IMR-90 (cell line): Measurements from ENCODE around the gene GIMAP8. TPM values are rescaled to one million over a fixed set of nuclear protein-coding genes. Genes with fewer than 3 reads are reported as not detected.

Experiments used
- ATAC-seq: fragments of 200-7000 bp; cut with Tn5 transposase; 2 replicates; pipeline ENCODE4 v1.9.1; 2020; ENCODE audit warnings: low read depth, mild to moderate bottlenecking, moderate library complexity
- BruUV-seq: library from RNA; stranded (reverse); fragments of 400-500 nt; replicated peaks from 2 replicates; lab custom pipeline; 2021; lab: Mats Ljungman, UMichigan
- CTCF ChIA-PET: fragments of 300-600 bp; formaldehyde crosslinking; extraction: SDS; loops from one replicate; lab custom pipeline; 2021; ENCODE audit warnings: antibody characterized with exemption; lab: Yijun Ruan, JAX
- POLR2A ChIA-PET: fragments of 300-600 bp; sonication (Branson Sonifier 250); formaldehyde crosslinking; loops from one replicate; lab custom pipeline; 2022; ENCODE audit warnings: antibody characterized with exemption; ENCODE audit not compliant: unreplicated experiment; lab: Charles Lee
- DNase-seq: peaks from one replicate; pipeline ENCODE4 v3.0.0; 2013
- H2AFZ ChIP-seq: replicated peaks from 2 replicates; pipeline ENCODE3; 2013; ENCODE audit warnings: low read length, mild to moderate bottlenecking; ENCODE audit not compliant: poor library complexity
- H2AK5ac ChIP-seq: 2 replicates; pipeline ENCODE4 v1.6.1; 2013; ENCODE audit warnings: low read depth, low read length, inconsistent platforms
- H2AK9ac ChIP-seq: replicated peaks from 2 replicates; pipeline ENCODE3; 2013; ENCODE audit warnings: mild to moderate bottlenecking, low read depth, low read length, moderate library complexity; ENCODE audit not compliant: poor library complexity
- H2BK120ac ChIP-seq: 2 replicates; pipeline ENCODE4 v1.6.1; 2013; ENCODE audit warnings: low read depth, low read length, inconsistent platforms
- H2BK15ac ChIP-seq: 3 replicates; pipeline ENCODE4 v1.6.1; 2013; ENCODE audit warnings: low read depth, low read length, inconsistent platforms
- H2BK20ac ChIP-seq: 2 replicates; pipeline ENCODE4 v1.6.1; 2013; ENCODE audit warnings: low read depth, mild to moderate bottlenecking, inconsistent platforms, low read length, moderate library complexity
- H2BK5ac ChIP-seq: 2 replicates; pipeline ENCODE4 v1.6.1; 2013; ENCODE audit warnings: mild to moderate bottlenecking, low read depth, low read length, inconsistent platforms; ENCODE audit not compliant: poor library complexity, severe bottlenecking
- H3K14ac ChIP-seq: replicated peaks from 2 replicates; pipeline ENCODE4 v1.6.1; 2013; ENCODE audit warnings: low read depth, low read length, inconsistent platforms
- H3K18ac ChIP-seq: 2 replicates; pipeline ENCODE4 v1.6.1; 2013; ENCODE audit warnings: low read depth, low read length, control low read depth
- H3K23ac ChIP-seq: 2 replicates; pipeline ENCODE4 v1.6.1; 2013; ENCODE audit warnings: low read depth, low read length, inconsistent platforms
- H3K27ac ChIP-seq: 2 replicates; pipeline ENCODE4 v1.5.1; 2013; ENCODE audit warnings: mild to moderate bottlenecking, control low read depth, low read length; ENCODE audit not compliant: insufficient read depth
- H3K27me3 ChIP-seq: 2 replicates; pipeline ENCODE4 v1.6.1; 2013; ENCODE audit warnings: low read length; ENCODE audit not compliant: control insufficient read depth, insufficient read depth
- H3K36me3 ChIP-seq: 2 replicates; pipeline ENCODE4 v1.6.1; 2013; ENCODE audit warnings: low read length, mixed read lengths; ENCODE audit not compliant: control insufficient read depth, insufficient read depth
- H3K4ac ChIP-seq: 2 replicates; pipeline ENCODE4 v1.6.1; 2013; ENCODE audit warnings: low read depth, low read length, inconsistent platforms
- H3K4me1 ChIP-seq: 2 replicates; pipeline ENCODE4 v1.6.1; 2013; ENCODE audit warnings: low read length, mixed read lengths; ENCODE audit not compliant: control insufficient read depth, insufficient read depth
- H3K4me2 ChIP-seq: 2 replicates; pipeline ENCODE4 v1.6.1; 2013; ENCODE audit warnings: low read depth, mild to moderate bottlenecking, control low read depth, low read length, moderate library complexity
- H3K4me3 ChIP-seq: 2 replicates; pipeline ENCODE4 v1.5.1; 2013; ENCODE audit warnings: low read depth, mild to moderate bottlenecking, control low read depth, low read length, moderate library complexity; ENCODE audit not compliant: insufficient read depth
- H3K56ac ChIP-seq: 2 replicates; pipeline ENCODE4 v1.6.1; 2013; ENCODE audit warnings: low read length, inconsistent platforms; ENCODE audit not compliant: insufficient read depth; ENCODE audit errors: extremely low read depth
- H3K79me1 ChIP-seq, 2 experiments: 2 replicates each; pipeline ENCODE4 v1.6.1; 2013; ENCODE audit warnings: low read length in 2 of 2, inconsistent platforms in 1 of 2, low read depth in 1 of 2
- H3K9ac ChIP-seq: 2 replicates; pipeline ENCODE4 v1.6.1; 2013; ENCODE audit warnings: low read depth, low read length, control low read depth
- H3K9me1 ChIP-seq: 2 replicates; pipeline ENCODE4 v1.6.1; 2013; ENCODE audit warnings: low read length, inconsistent platforms; ENCODE audit not compliant: insufficient read depth
- H3K9me3 ChIP-seq: 2 replicates; pipeline ENCODE4 v1.6.1; 2013; ENCODE audit warnings: low read length; ENCODE audit not compliant: control insufficient read depth, insufficient read depth
- H4K20me1 ChIP-seq: 2 replicates; pipeline ENCODE4 v1.6.1; 2013; ENCODE audit warnings: low read length, inconsistent platforms; ENCODE audit not compliant: insufficient read depth
- H4K5ac ChIP-seq: 2 replicates; pipeline ENCODE4 v1.6.1; 2013; ENCODE audit warnings: mild to moderate bottlenecking, low read depth, low read length, control low read depth
- H4K8ac ChIP-seq, 2 experiments: 2 replicates each; pipeline ENCODE4 v1.6.1; 2013; ENCODE audit warnings: low read depth in 2 of 2, low read length in 2 of 2, control low read depth in 1 of 2, inconsistent platforms in 1 of 2
- H4K91ac ChIP-seq: 2 replicates; pipeline ENCODE4 v1.6.1; 2013; ENCODE audit warnings: low read depth, low read length, inconsistent platforms; ENCODE audit not compliant: insufficient read depth
- BHLHE40 ChIP-seq: fragments of 150-350 bp; IDR thresholded peaks from 2 replicates; pipeline ENCODE4 v1.6.1; 2016; ENCODE audit warnings: mild to moderate bottlenecking, low read depth, low read length
- CEBPB ChIP-seq: IDR thresholded peaks from 2 replicates; pipeline ENCODE4 v1.6.1; 2012; ENCODE audit warnings: low read depth, low read length, improper control_type of control experiment
- CHD1 ChIP-seq: IDR thresholded peaks from 2 replicates; pipeline ENCODE4 v1.6.1; 2012; ENCODE audit warnings: low read depth, low read length, improper control_type of control experiment
- FOS ChIP-seq: fragments of 150-350 bp; IDR thresholded peaks from 2 replicates; pipeline ENCODE4 v1.6.1; 2016; ENCODE audit warnings: low read depth, low read length
- MAFK ChIP-seq: IDR thresholded peaks from 2 replicates; pipeline ENCODE4 v1.6.1; 2012; ENCODE audit warnings: low read depth, low read length, improper control_type of control experiment
- MAZ ChIP-seq: IDR thresholded peaks from 2 replicates; pipeline ENCODE4 v1.6.1; 2012; ENCODE audit warnings: low read depth, mild to moderate bottlenecking, low read length, improper control_type of control experiment, moderate library complexity, borderline replicate concordance
- NFE2L2 ChIP-seq: fragments of 150-350 bp; IDR thresholded peaks from 2 replicates; pipeline ENCODE4 v1.6.1; 2016; ENCODE audit warnings: low read depth, mild to moderate bottlenecking, low read length
- POLR2A ChIP-seq: IDR thresholded peaks from 2 replicates; pipeline ENCODE4 v1.6.1; 2012; ENCODE audit warnings: mild to moderate bottlenecking, low read depth, low read length
- RAD21 ChIP-seq: IDR thresholded peaks from 2 replicates; pipeline ENCODE4 v1.6.1; 2012; ENCODE audit warnings: low read length, improper control_type of control experiment
- RCOR1 ChIP-seq: IDR thresholded peaks from 2 replicates; pipeline ENCODE4 v1.6.1; 2012; ENCODE audit warnings: mild to moderate bottlenecking, low read length, improper control_type of control experiment; ENCODE audit not compliant: insufficient replicate concordance
- RFX5 ChIP-seq: IDR thresholded peaks from 2 replicates; pipeline ENCODE4 v1.8.0; 2012; ENCODE audit warnings: low read depth, mild to moderate bottlenecking, low read length, moderate library complexity
- SMC3 ChIP-seq: fragments of 150-350 bp; IDR thresholded peaks from 2 replicates; pipeline ENCODE4 v1.6.1; 2016; ENCODE audit warnings: low read depth, mild to moderate bottlenecking, antibody characterized with exemption, low read length, moderate library complexity
- WGBS, 2 experiments: methylation state at CpG; one replicate each; pipeline versions ENCODE4 v1.1.5 to v1.1.7; 2013; ENCODE audit warnings: missing lambda C conversion rate in 2 of 2; ENCODE audit not compliant: insufficient read length in 1 of 2; ENCODE audit errors: extremely low coverage in 2 of 2; 5-methylcytosine and 5-hydroxymethylcytosine counted together
- dilution Hi-C: fragments of 300-500 bp; cut with HindIII; formaldehyde crosslinking; loops from one replicate; pipeline ENCODE4 v1.14.3; 2018; ENCODE audit warnings: low sequenced_read_pairs; ENCODE audit not compliant: unreplicated experiment
- in situ Hi-C: fragments of 300-500 bp; cut with MboI; formaldehyde crosslinking; loops from 3 replicates; pipeline ENCODE4 v1.14.3; 2019; ENCODE audit warnings: low sequenced_read_pairs, inconsistent platforms, mixed read lengths
- intact Hi-C: fragments of 100-400 bp; cut with micrococcal nuclease; formaldehyde crosslinking; loops from 2 replicates; pipeline ENCODE4 v1.10.0; 2022
- polyA plus RNA-seq, 3 experiments: library from polyadenylated mRNA; depleted of rRNA; stranded (reverse); fragments of >200 nt; gene quantifications; 2 replicates each; pipeline ENCODE4 v1.2.3, GENCODE V29; 2012; ENCODE audit warnings: low replicate concordance in 1 of 3
- total RNA-seq: library from RNA; depleted of rRNA; stranded (reverse); fragments of >200 nt; gene quantifications from 2 replicates; pipeline ENCODE4 v1.2.3, GENCODE V29; 2012
- TF ChIP-seq, protein P1 (sequence below): fragments of 150-350 bp; IDR thresholded peaks from 2 replicates; pipeline ENCODE4 v1.6.1; 2017; ENCODE audit warnings: mild to moderate bottlenecking, antibody characterized with exemption, low read length, low read depth
- TF ChIP-seq, protein P2 (sequence below): conservative IDR thresholded peaks from 2 replicates; pipeline ENCODE4 v1.5.1; 2012; ENCODE audit warnings: mild to moderate bottlenecking, low read depth, low read length, improper control_type of control experiment

Gene GIMAP8
- total and polyA plus RNA-seq, 2 of the 4 experiments (the other 2 are of a cell fraction), result not detected

DNA sequence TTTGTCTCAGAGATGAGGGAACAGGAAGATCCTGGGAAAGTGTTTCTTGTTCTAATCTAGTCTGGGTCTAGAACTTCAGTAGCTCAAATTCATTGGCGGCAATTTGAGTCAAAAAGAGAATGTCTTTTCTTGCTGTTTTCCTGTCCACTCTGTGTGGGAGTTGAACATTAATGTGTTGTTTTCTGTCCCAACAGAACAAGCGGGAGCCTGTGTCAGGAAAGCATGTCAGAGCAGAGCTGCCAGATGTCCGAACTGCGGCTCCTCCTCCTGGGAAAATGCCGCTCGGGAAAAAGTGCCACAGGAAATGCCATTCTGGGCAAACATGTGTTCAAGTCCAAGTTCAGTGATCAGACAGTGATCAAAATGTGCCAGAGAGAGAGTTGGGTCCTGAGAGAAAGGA is 16.0 kb downstream of the GIMAP8 start:
- Histone ChIP-seq H2BK120ac (no peak overlapping the region), H2AK5ac (no peak overlapping the region), H3K4me2 (no peak overlapping the region), H3K4me3 (no peak overlapping the region), H3K4ac (no peak overlapping the region), H2BK20ac (no peak overlapping the region), H3K9me1 (no peaks in the 10 kb centered on the region), H3K9ac (no peak overlapping the region), H4K8ac (no peak overlapping the region), H4K20me1 (no peaks in the 10 kb centered on the region), H3K27ac (no peak overlapping the region), H4K91ac (no peak overlapping the region), H3K18ac (no peak overlapping the region), H3K14ac (no peak overlapping the region), H2BK15ac (no peak overlapping the region), H2AK9ac (no peak overlapping the region), H3K4me1 (no peaks in the 10 kb centered on the region), H3K23ac (no peak overlapping the region), H2AFZ (no peak overlapping the region), H3K9me3 (no peaks in the 10 kb centered on the region), H3K36me3 (no peaks in the 10 kb centered on the region), H3K27me3 (no peaks in the 10 kb centered on the region), H4K5ac (no peak overlapping the region), H2BK5ac (no peak overlapping the region), H3K79me1 (no peaks in the 10 kb centered on the region), H3K56ac (no peak overlapping the region)
- dilution Hi-C loops, result no loop called here
- BruUV-seq, result no TSS peak
- WGBS, 2 experiments, result 80% methylated on average over 2 of the region's 6 CpGs; no CpG with 5 or more reads in 1 of the 2 experiments
- POLR2A ChIA-PET, result no interaction called here
- ATAC-seq, result no peak
- TF ChIP-seq, protein P1, sequence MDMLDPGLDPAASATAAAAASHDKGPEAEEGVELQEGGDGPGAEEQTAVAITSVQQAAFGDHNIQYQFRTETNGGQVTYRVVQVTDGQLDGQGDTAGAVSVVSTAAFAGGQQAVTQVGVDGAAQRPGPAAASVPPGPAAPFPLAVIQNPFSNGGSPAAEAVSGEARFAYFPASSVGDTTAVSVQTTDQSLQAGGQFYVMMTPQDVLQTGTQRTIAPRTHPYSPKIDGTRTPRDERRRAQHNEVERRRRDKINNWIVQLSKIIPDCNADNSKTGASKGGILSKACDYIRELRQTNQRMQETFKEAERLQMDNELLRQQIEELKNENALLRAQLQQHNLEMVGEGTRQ, result no peak
- TF ChIP-seq MAZ (no peak), RAD21 (no peak), RCOR1 (no peak), POLR2A (no peak), CEBPB (no peak), SMC3 (no peak), MAFK (no peak), FOS (no peak), CHD1 (no peak), BHLHE40 (no peak), NFE2L2 (no peak), RFX5 (no peak)
- TF ChIP-seq, protein P2, sequence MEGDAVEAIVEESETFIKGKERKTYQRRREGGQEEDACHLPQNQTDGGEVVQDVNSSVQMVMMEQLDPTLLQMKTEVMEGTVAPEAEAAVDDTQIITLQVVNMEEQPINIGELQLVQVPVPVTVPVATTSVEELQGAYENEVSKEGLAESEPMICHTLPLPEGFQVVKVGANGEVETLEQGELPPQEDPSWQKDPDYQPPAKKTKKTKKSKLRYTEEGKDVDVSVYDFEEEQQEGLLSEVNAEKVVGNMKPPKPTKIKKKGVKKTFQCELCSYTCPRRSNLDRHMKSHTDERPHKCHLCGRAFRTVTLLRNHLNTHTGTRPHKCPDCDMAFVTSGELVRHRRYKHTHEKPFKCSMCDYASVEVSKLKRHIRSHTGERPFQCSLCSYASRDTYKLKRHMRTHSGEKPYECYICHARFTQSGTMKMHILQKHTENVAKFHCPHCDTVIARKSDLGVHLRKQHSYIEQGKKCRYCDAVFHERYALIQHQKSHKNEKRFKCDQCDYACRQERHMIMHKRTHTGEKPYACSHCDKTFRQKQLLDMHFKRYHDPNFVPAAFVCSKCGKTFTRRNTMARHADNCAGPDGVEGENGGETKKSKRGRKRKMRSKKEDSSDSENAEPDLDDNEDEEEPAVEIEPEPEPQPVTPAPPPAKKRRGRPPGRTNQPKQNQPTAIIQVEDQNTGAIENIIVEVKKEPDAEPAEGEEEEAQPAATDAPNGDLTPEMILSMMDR, result no peak
- no peak for DNase-seq
- CTCF ChIA-PET, result no interaction called here
- intact Hi-C loops, result no loop called here
- in situ Hi-C loops, result no loop called here
